ENCODE results near the gene NBDY. TPM values are rescaled to one million over a fixed set of nuclear protein-coding genes. Genes with fewer than 3 reads are reported as not detected.
"Not testable (repeated sequence)": the region's sequence is repeated elsewhere in the genome, so short reads cannot be mapped to it uniquely, and the experiment has no call there.

The NBDY gene
- 10 to 100 TPM; 28.6 to 39.9 (median 33.8) TPM for total RNA-seq
- total RNA-seq (2013), result 20.0 TPM
- 6.1 to 23.1 (median 15.2) reads per million in 29 experiments for total RNA-seq

GRCh38 chrX:56729152-56729850 lies at the start of gene NBDY:
NBDY (plus strand) TSS chrX:56729243; CDS start chrX:56729354, 111 bp downstream.
- no peaks in the 10 kb centered on the region for H3K36me3 ChIP-seq (ENCODE audit: control insufficient read depth in 2 of 2, extremely low read depth in 1 of 2, insufficient read depth in 1 of 2, low read length in 1 of 2)
- POLR2A ChIA-PET, result interaction anchor here (0.6 to 1.0 kb wide), 5 partner anchors 27 to 1728 kb away, joined by 3 read pairs; no protein-coding TSS in a partner anchor
- Mint-ChIP-seq H3K4me1 (peaks cover 18 to 42% (median 30%) of the 10 kb centered on the region in 3 donors), H3K27me3 (peaks cover 0 to 3% of the 10 kb centered on the region in 2 donors), H3K4me3 (peak within 1 kb of the TSS; percentile 89 to 96 (median 94)), H3K36me3 (no peaks in the 10 kb centered on the region), H3K27ac (peak within 1 kb of the TSS; percentile 93 to 94), H3K9me3 (no peaks in the 10 kb centered on the region)
- ATAC-seq (replicated peaks in 1 of 4) (peak; percentile 78 to 88 (median 82)), DNase-seq (peak in 32 of 35 experiments; percentile 1 to 58 (median 19))
- peaks cover 2 to 4% of the 10 kb centered on the region in 2 experiments for H3K4me1 ChIP-seq (ENCODE audit: control insufficient read depth in 1 of 2, extremely low read depth in 1 of 2, insufficient read depth in 2 of 2, low read length in 2 of 2)
- peak within 1 kb of the TSS; percentile 70 to 83 for H3K4me3 ChIP-seq (ENCODE audit: control insufficient read depth in 1 of 2, extremely low read depth in 1 of 2, low read length in 1 of 2)
- H3K27me3 ChIP-seq (replicated peaks in 1 of 2; ENCODE audit: control insufficient read depth in 2 of 2, extremely low read depth in 1 of 2, insufficient read depth in 2 of 2, low read length in 1 of 2), result no peaks in the 10 kb centered on the region
- no peaks in the 10 kb centered on the region for H3K9me3 ChIP-seq
- H3K27ac ChIP-seq (ENCODE audit: low read length), result peak within 1 kb of the TSS; percentile 85
- CTCF ChIA-PET, result interaction anchor here (0.6 to 4.9 kb wide), 7 partner anchors 10 to 1012 kb away, joined by 3 to 128 read pairs (median 4); partner anchors contain the start of gene RRAGB (in 1 of the 2)
- WGBS (ENCODE audit: insufficient coverage), result 0% methylated on average over 8 of the region's 23 CpGs

- H3K36me3 Mint-ChIP-seq; H3K4me1 Mint-ChIP-seq; H3K27me3 ChIP-seq (replicated peaks in 1 of 2; ENCODE audit: control insufficient read depth in 2 of 2, extremely low read depth in 1 of 2, insufficient read depth in 2 of 2, low read length in 1 of 2); POLR2A ChIA-PET; H3K27ac ChIP-seq (ENCODE audit: low read length); DNase-seq; H3K4me3 ChIP-seq (ENCODE audit: control insufficient read depth in 1 of 2, extremely low read depth in 1 of 2, low read length in 1 of 2); CTCF ChIA-PET; H3K27ac Mint-ChIP-seq; H3K9me3 ChIP-seq; H3K36me3 ChIP-seq (ENCODE audit: control insufficient read depth in 2 of 2, extremely low read depth in 1 of 2, insufficient read depth in 1 of 2, low read length in 1 of 2); H3K4me3 Mint-ChIP-seq; ATAC-seq (replicated peaks in 1 of 4); H3K4me1 ChIP-seq (ENCODE audit: control insufficient read depth in 1 of 2, extremely low read depth in 1 of 2, insufficient read depth in 2 of 2, low read length in 2 of 2): not testable (repeated sequence)
- WGBS (ENCODE audit: insufficient coverage), result no CpG with 5 or more reads among the region's 4 CpGs
- peaks cover 2 to 16% (median 4%) of the 10 kb centered on the region in 3 donors for H3K9me3 Mint-ChIP-seq
- peaks cover 0 to 15% of the 10 kb centered on the region in 2 donors for H3K27me3 Mint-ChIP-seq
These were observed 24.5 kb upstream of the NBDY start for GRCh38 chrX:56704530-56704929.

- peak overlapping the region in 1 of 2 donors; percentile 65 for H3K27ac Mint-ChIP-seq
These were observed 2.4 kb upstream of the NBDY start for GRCh38 chrX:56726605-56727004.

GRCh38 chrX:56727531-56727930 lies 1.5 kb upstream of the NBDY start:
- WGBS (ENCODE audit: insufficient coverage), result no CpG with 5 or more reads among the region's 3 CpGs
- peak overlapping the region; percentile 40 to 72 for H3K27ac Mint-ChIP-seq
- H3K4me1 Mint-ChIP-seq, result peaks cover 11 to 33% (median 23%) of the 10 kb centered on the region in 3 donors
- peaks cover 0 to 6% of the 10 kb centered on the region in 2 donors for H3K27me3 Mint-ChIP-seq
- Histone ChIP-seq H3K27me3 (replicated peaks in 1 of 2; ENCODE audit: control insufficient read depth in 2 of 2, extremely low read depth in 1 of 2, insufficient read depth in 2 of 2, low read length in 1 of 2) (no peaks in the 10 kb centered on the region), H3K27ac (ENCODE audit: low read length) (peak overlapping the region; percentile 85), H3K4me1 (ENCODE audit: control insufficient read depth in 1 of 2, extremely low read depth in 1 of 2, insufficient read depth in 2 of 2, low read length in 2 of 2) (peaks cover 2 to 4% of the 10 kb centered on the region in 2 experiments), H3K4me3 (ENCODE audit: control insufficient read depth in 1 of 2, extremely low read depth in 1 of 2, low read length in 1 of 2) (no peak overlapping the region), H3K9me3 (no peaks in the 10 kb centered on the region), H3K36me3 (ENCODE audit: control insufficient read depth in 2 of 2, extremely low read depth in 1 of 2, insufficient read depth in 1 of 2, low read length in 1 of 2) (no peaks in the 10 kb centered on the region)
- ATAC-seq (replicated peaks in 1 of 4), result no peak
- DNase-seq, result no peak
- H3K4me3 Mint-ChIP-seq, result no peak overlapping the region
- ChIA-PET POLR2A (interaction anchor here in 1 of 2 donors (0.6 kb wide), 1 partner anchor 447 kb away, joined by 3 read pairs; no protein-coding TSS in a partner anchor), CTCF (interaction anchor here (0.6 to 4.9 kb wide), 9 partner anchors 8 to 1009 kb away, joined by 3 to 128 read pairs (median 3); no protein-coding TSS in a partner anchor)
- H3K9me3 Mint-ChIP-seq, result no peaks in the 10 kb centered on the region
- no peaks in the 10 kb centered on the region for H3K36me3 Mint-ChIP-seq

More at GRCh38 chrX:56726605-56727004, 2.4 kb upstream of the NBDY start:
- Mint-ChIP-seq H3K4me1 (peaks cover 5 to 28% (median 18%) of the 10 kb centered on the region in 3 donors), H3K27me3 (peaks cover 0 to 8% of the 10 kb centered on the region in 2 donors), H3K36me3 (no peaks in the 10 kb centered on the region), H3K4me3 (no peak overlapping the region), H3K9me3 (no peaks in the 10 kb centered on the region)
- Histone ChIP-seq H3K36me3 (ENCODE audit: control insufficient read depth in 2 of 2, extremely low read depth in 1 of 2, insufficient read depth in 1 of 2, low read length in 1 of 2) (no peaks in the 10 kb centered on the region), H3K4me1 (ENCODE audit: control insufficient read depth in 1 of 2, extremely low read depth in 1 of 2, insufficient read depth in 2 of 2, low read length in 2 of 2) (peaks cover 2 to 4% of the 10 kb centered on the region in 2 experiments), H3K4me3 (ENCODE audit: control insufficient read depth in 1 of 2, extremely low read depth in 1 of 2, low read length in 1 of 2) (no peak overlapping the region), H3K27ac (ENCODE audit: low read length) (no peak overlapping the region), H3K9me3 (no peaks in the 10 kb centered on the region), H3K27me3 (replicated peaks in 1 of 2; ENCODE audit: control insufficient read depth in 2 of 2, extremely low read depth in 1 of 2, insufficient read depth in 2 of 2, low read length in 1 of 2) (no peaks in the 10 kb centered on the region)
- ChIA-PET POLR2A (no interaction called here), CTCF (interaction anchor here (0.6 to 4.9 kb wide), 12 partner anchors 8 to 1112 kb away, joined by 3 to 128 read pairs (median 3); partner anchors contain the start of genes RRAGB (in 1 of the 2) and UBQLN2 (in 1 of the 2))
- no CpG with 5 or more reads among the region's 1 CpG for WGBS (ENCODE audit: insufficient coverage)
- peak in 14 of 35 experiments; percentile 0 to 72 (median 13) for DNase-seq
- ATAC-seq (replicated peaks in 1 of 4), result peak in 2 of 4 experiments; percentile 37 to 59

- Histone ChIP-seq H3K36me3 (ENCODE audit: control insufficient read depth in 2 of 2, extremely low read depth in 1 of 2, insufficient read depth in 1 of 2, low read length in 1 of 2) (no peaks in the 10 kb centered on the region), H3K9me3 (no peaks in the 10 kb centered on the region), H3K27ac (ENCODE audit: low read length) (peak overlapping the region; percentile 85), H3K27me3 (replicated peaks in 1 of 2; ENCODE audit: control insufficient read depth in 2 of 2, extremely low read depth in 1 of 2, insufficient read depth in 2 of 2, low read length in 1 of 2) (no peaks in the 10 kb centered on the region), H3K4me1 (ENCODE audit: control insufficient read depth in 1 of 2, extremely low read depth in 1 of 2, insufficient read depth in 2 of 2, low read length in 2 of 2) (peaks cover 2 to 4% of the 10 kb centered on the region in 2 experiments), H3K4me3 (ENCODE audit: control insufficient read depth in 1 of 2, extremely low read depth in 1 of 2, low read length in 1 of 2) (no peak overlapping the region)
- Mint-ChIP-seq H3K27me3 (peaks cover 0 to 6% of the 10 kb centered on the region in 2 donors), H3K27ac (peak overlapping the region; percentile 40 to 72), H3K36me3 (no peaks in the 10 kb centered on the region), H3K4me3 (peak overlapping the region in 2 of 3 donors; percentile 51 to 94), H3K4me1 (peaks cover 11 to 37% (median 25%) of the 10 kb centered on the region in 3 donors), H3K9me3 (no peaks in the 10 kb centered on the region)
- ChIA-PET CTCF (interaction anchor here (0.6 to 4.9 kb wide), 10 partner anchors 9 to 1011 kb away, joined by 3 to 128 read pairs (median 3); partner anchors contain the start of gene RRAGB (in 1 of the 2)), POLR2A (interaction anchor here (0.6 kb wide), 2 partner anchors 448 to 582 kb away, joined by 3 read pairs; no protein-coding TSS in a partner anchor)
- WGBS (ENCODE audit: insufficient coverage), result no CpG with 5 or more reads among the region's 2 CpGs
- DNase-seq (no peak), ATAC-seq (replicated peaks in 1 of 4) (no peak)
These were observed 722 bp upstream of the NBDY start for GRCh38 chrX:56728321-56728720.

GRCh38 chrX:56728752-56729151 lies 291 bp upstream of the NBDY start:
- no peaks in the 10 kb centered on the region for H3K36me3 Mint-ChIP-seq
- peak in 30 of 35 experiments; percentile 2 to 46 (median 25) for DNase-seq
- H3K4me3 ChIP-seq (ENCODE audit: control insufficient read depth in 1 of 2, extremely low read depth in 1 of 2, low read length in 1 of 2), result peak overlapping the region; percentile 70 to 83
- H3K27ac ChIP-seq (ENCODE audit: low read length), result peak overlapping the region; percentile 85
- peaks cover 16 to 41% (median 29%) of the 10 kb centered on the region in 3 donors for H3K4me1 Mint-ChIP-seq
- WGBS (ENCODE audit: insufficient coverage), result no CpG with 5 or more reads among the region's 8 CpGs
- peak overlapping the region; percentile 89 to 96 (median 94) for H3K4me3 Mint-ChIP-seq
- CTCF ChIA-PET, result interaction anchor here (0.6 to 4.9 kb wide), 7 partner anchors 9 to 1011 kb away, joined by 3 to 128 read pairs (median 4); partner anchors contain the start of gene RRAGB (in 1 of the 2)
- no peaks in the 10 kb centered on the region for H3K9me3 ChIP-seq
- ATAC-seq (replicated peaks in 1 of 4), result peak; percentile 35 to 70 (median 58)
- no peaks in the 10 kb centered on the region for H3K36me3 ChIP-seq (ENCODE audit: control insufficient read depth in 2 of 2, extremely low read depth in 1 of 2, insufficient read depth in 1 of 2, low read length in 1 of 2)
- POLR2A ChIA-PET, result no interaction called here
- H3K27me3 ChIP-seq (replicated peaks in 1 of 2; ENCODE audit: control insufficient read depth in 2 of 2, extremely low read depth in 1 of 2, insufficient read depth in 2 of 2, low read length in 1 of 2), result no peaks in the 10 kb centered on the region
- peak overlapping the region; percentile 93 to 94 for H3K27ac Mint-ChIP-seq
- H3K9me3 Mint-ChIP-seq, result no peaks in the 10 kb centered on the region
- peaks cover 0 to 6% of the 10 kb centered on the region in 2 donors for H3K27me3 Mint-ChIP-seq
- H3K4me1 ChIP-seq (ENCODE audit: control insufficient read depth in 1 of 2, extremely low read depth in 1 of 2, insufficient read depth in 2 of 2, low read length in 2 of 2), result peaks cover 2 to 4% of the 10 kb centered on the region in 2 experiments
